ENCODE data around the gene LMAN2.

DNA sequence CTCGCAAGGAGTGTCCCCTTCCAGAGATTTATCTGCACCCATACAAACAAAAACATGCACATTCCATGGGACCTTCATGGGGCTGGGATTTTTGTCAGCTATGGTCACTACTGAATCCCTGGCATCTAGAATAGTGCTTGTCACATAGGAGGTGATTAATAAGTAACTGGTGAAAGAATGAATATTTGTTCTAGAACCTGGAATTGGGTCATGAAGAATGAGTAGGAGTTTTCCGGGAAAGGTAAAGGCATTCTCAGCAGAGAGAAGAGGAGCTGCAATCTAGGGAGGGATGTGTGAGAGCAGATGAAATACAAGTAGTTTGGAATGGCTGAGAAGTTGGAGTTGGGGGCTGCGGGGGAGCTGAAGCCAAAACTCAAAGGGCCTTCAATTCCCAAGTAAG is 2.8 kb upstream of the LMAN2 start:
- TF ChIP-seq, protein P1, sequence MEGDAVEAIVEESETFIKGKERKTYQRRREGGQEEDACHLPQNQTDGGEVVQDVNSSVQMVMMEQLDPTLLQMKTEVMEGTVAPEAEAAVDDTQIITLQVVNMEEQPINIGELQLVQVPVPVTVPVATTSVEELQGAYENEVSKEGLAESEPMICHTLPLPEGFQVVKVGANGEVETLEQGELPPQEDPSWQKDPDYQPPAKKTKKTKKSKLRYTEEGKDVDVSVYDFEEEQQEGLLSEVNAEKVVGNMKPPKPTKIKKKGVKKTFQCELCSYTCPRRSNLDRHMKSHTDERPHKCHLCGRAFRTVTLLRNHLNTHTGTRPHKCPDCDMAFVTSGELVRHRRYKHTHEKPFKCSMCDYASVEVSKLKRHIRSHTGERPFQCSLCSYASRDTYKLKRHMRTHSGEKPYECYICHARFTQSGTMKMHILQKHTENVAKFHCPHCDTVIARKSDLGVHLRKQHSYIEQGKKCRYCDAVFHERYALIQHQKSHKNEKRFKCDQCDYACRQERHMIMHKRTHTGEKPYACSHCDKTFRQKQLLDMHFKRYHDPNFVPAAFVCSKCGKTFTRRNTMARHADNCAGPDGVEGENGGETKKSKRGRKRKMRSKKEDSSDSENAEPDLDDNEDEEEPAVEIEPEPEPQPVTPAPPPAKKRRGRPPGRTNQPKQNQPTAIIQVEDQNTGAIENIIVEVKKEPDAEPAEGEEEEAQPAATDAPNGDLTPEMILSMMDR (IDR thresholded peaks at IDR 0.05; ENCODE audit: low read length): no peak
- no peak for TF ChIP-seq EZH2 (IDR thresholded peaks at IDR 0.05; ENCODE audit: borderline replicate concordance, low read length)
